RPMI7951 (cell line): ENCODE measurements around the gene RIMS4. TPM values are rescaled to one million over a fixed set of nuclear protein-coding genes. Genes with fewer than 3 reads are reported as not detected.

ENCODE experiments used
- DNase-seq: peaks from one replicate; pipeline ENCODE4 v3.0.0-alpha.2; 2012; ENCODE audit warnings: low read depth
- total RNA-seq: library from RNA; depleted of rRNA; stranded (reverse); fragments of >200 nt; shearing (Covaris generic); gene quantifications from 2 replicates; pipeline ENCODE4 v1.2.3, GENCODE V29; 2014

The RIMS4 gene
- total RNA-seq, 1 experiment from 2014 or later = not detected

DNA sequence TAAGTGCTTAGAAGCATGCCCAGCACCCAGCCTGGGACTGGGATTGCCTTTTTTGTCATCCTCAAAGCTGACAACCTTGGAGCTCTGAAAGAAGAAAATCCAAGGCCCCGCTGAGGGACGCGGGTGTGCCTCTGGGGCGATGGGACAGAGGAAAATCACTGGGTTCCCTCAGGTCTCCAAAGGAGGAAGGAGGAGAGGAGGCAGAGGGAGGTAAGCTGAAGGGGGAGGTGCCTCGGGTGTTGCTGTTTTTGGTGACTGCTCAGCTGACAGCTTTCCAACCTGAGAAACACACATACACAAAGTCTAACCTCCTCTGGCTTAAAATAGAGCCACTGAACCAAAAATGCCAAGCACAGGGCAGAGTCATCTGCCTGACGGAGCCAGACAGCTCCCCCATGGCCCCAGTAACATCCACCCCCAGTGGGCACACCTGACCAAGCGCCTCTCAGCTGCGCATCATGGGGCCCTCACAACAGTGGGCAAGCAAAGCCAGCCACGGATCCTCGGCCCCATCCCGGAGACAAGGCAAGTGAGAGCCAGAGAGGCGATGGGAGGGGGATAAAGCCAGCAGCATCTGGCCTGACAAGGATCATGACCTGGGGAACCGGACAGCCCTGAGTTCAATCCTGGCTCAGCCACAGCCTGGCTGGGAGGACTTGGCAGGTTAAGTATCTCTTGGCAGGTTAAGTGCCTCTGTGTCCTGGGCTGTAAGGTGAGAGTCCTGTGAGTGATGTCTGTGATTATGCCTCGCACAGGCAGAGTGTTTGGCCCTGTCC, 67.9 kb downstream of the RIMS4 start:
- DNase-seq = no peak

GRCh38 chr20:44739942-44740341, 70.4 kb downstream of the RIMS4 start:
- DNase-seq = no peak

DNA sequence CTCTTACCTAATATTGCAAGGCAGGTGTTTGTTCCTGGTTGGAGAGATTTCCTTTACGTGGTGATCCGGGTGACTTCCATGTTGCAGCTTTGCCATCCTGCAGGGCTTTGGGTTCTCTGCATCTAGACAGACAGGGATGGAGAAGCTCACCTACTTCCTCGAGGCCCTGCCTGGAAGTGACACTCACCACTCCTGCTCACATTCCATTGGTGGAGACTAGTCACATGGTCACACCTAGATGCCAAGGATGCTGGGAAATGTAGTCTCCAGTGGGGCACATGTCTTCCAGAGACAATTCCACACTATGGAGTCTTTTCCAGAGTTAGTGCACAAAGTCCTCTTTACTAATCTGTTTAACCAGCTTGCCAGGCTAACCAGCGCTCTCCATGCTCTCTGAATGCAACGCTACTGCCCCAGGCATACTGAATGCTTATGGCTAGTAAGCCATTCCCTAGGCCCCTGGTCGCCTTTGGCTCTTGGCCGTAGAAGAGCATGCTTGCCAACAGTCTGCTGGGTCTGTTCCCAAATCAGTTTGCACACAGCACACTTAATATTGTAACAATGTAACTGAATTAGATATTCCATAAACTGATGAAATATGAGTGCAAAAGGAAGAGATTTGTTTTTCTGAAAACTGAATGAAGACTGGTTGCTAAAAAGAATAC, 71.4 kb downstream of the RIMS4 start:
- DNase-seq = peak; percentile 74

- no peak for DNase-seq
Observed at GRCh38 chr20:44737116-44737515, 73.2 kb downstream of the RIMS4 start.

DNA sequence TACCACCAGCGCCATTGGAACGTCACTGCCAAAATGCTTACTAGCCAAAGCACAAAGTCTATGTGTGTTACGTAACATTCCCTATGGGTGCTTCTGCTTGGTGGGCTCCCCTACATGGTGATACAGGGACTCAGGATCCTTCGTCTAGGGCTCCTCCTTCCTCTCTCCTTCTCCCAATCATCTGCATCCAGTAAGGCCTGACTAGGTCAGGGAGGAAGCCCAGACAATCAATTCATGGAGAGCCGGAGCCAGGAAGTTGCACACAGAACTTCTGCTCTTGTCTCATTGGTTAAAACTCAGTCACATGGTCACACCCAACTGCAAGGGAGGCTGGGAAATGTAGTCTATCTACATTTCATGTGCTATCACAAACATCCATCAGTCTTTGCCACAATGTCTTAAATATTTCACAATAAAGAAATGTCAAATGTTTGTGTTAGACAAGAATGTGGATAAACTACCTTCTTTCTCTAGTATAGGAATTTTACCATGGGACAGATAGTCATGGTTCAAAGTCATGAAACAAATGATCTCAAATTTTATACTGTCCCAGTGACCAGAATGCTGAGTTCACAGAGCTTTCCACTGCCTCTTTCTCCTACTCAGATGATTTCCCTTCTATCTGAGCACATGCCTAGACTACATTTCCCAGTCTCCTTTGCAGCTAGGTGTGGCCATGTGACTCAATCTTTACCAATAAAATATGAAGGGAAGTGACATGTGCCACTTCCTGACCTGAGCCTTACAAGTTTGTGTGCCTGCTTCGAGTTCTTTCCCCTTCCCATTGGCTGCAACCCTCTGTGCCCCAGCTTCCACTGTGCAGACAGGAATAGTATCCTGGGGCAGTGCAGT, 74.0 kb downstream of the RIMS4 start:
- peak; percentile 86 for DNase-seq

DNA sequence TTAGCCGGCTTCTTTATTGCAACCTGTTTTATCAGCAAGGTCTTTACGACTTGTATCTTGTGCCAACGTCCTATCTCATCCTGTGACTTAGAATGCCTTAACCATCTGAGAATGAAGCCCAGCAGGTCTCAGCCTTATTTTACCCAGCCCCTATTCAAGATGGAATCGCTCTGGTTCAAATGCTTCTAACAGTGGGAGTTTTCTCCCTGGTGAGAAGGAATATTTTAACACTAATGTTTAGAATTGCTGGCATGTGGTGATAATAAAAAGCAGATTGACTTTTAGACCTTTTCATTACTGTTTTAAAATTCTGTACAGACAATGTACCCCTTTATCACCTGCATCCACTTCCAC, 74.6 kb downstream of the RIMS4 start:
- no peak for DNase-seq

DNA sequence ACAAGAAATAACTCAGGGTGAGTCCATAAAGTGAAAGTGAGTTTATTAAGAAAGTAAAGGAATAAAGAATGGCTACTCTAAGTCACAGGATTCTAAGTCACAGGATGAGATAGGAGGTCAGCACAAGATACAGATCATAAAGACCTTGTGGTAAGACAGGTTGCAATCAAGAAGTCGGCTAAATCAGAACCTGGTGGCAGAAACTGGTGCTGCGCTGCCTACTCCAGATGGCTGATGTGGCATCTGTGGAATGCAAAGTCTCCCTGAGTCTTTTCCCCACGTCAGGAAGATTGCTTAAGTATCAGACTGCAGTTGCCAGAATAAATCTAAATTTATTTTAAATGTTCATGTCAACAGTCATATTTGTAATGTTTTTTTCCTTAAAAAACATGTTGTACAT, 75.4 kb downstream of the RIMS4 start:
- DNase-seq = peak; percentile 71

- DNase-seq = peak; percentile 72
Observed at GRCh38 chr20:44733341-44734069, 76.8 kb downstream of the RIMS4 start.

GRCh38 chr20:44732327-44732726, 78.0 kb downstream of the RIMS4 start:
- DNase-seq = no peak

DNA sequence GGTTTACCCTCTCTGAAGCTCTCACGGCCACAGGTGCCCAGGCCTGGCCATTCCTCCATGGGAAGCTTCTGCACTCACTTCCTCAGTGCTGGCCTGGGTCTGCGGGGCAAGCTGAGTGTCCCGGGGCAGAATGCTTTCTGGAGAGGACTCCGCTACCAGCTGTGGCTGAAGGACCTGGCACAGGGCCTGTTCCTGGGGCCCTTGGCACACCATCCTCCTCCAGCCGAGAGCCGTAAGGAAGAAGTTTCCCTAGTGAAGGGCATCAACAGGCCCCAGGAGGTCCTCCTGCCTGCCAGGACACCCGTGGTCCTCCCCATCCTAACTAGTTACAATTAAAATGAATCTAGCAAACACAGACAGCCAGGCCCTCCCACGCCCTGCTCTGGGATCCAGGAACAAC, 78.7 kb downstream of the RIMS4 start:
- DNase-seq = no peak

- DNase-seq = peak; percentile 93
Observed at GRCh38 chr20:44730441-44730840, 79.9 kb downstream of the RIMS4 start.

GRCh38 chr20:44728801-44729443, 81.4 kb downstream of the RIMS4 start:
- peak; percentile 93 for DNase-seq

- no peak for DNase-seq
Observed at GRCh38 chr20:44727651-44728050, 82.7 kb downstream of the RIMS4 start.

- no peak for DNase-seq
Observed at GRCh38 chr20:44727039-44727438, 83.3 kb downstream of the RIMS4 start.

DNA sequence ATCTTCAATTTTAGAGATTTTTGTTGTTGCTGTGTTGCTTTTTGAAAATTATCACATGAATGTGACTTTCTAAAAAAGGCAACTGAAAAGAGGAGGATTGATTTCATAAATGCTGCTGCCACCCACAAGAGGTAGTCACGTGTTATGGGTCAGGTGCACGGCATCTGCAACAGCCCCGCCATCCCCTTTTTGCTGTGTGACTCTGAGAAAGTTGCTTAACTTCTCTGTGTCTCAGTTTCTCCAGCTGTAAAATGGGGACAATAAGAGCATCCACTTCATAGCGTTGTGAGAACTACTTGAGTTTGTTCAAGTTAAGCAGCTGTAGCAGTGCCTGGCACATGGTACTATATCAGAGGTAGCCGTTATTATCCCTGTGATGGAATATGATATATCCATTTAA, 84.5 kb downstream of the RIMS4 start:
- no peak for DNase-seq

- no peak for DNase-seq
Observed at GRCh38 chr20:44724423-44725091, 85.8 kb downstream of the RIMS4 start.

- no peak for DNase-seq
Observed at GRCh38 chr20:44723798-44724362, 86.5 kb downstream of the RIMS4 start.

DNA sequence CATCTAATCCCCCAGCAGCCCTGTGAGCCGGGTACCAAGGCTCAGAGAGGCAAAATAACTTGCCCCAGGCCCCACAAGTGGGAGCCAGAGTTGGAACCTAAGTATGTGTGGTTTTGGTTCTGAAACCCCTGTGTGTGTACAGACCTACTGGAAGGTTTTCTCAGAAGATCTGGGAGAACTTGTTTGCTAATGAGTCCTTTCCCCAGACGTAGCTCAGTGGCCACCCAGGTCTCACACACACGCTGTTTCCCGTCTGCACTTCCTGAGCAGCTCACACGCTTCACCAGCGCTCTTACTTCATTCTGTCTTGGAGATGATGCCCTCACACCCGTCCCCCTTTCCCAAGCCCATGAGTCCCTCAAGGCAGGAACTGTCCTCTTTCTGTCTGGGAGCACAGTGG, 87.0 kb downstream of the RIMS4 start:
- DNase-seq = no peak

- no peak for DNase-seq
Observed at GRCh38 chr20:44722990-44723389, 87.4 kb downstream of the RIMS4 start.

- no peak for DNase-seq
Observed at GRCh38 chr20:44721785-44722054, 88.6 kb downstream of the RIMS4 start.
